GM21825 (cell line): ENCODE results near the gene ZNF526.
A peak's percentile ranks its signal among the peaks of the same experiment; 100 is the strongest.
"Not testable (repeated sequence)": the region's sequence is repeated elsewhere in the genome, so short reads cannot be mapped to it uniquely, and the experiment has no call there.

Experiments used
- ATAC-seq: cut with Tn5 transposase; IDR thresholded peaks from one replicate; pipeline ENCODE4 v1.9.1; 2021; ENCODE audit warnings: mild to moderate bottlenecking, moderate library complexity; ENCODE audit not compliant: unreplicated experiment

Gene ZNF526

DNA sequence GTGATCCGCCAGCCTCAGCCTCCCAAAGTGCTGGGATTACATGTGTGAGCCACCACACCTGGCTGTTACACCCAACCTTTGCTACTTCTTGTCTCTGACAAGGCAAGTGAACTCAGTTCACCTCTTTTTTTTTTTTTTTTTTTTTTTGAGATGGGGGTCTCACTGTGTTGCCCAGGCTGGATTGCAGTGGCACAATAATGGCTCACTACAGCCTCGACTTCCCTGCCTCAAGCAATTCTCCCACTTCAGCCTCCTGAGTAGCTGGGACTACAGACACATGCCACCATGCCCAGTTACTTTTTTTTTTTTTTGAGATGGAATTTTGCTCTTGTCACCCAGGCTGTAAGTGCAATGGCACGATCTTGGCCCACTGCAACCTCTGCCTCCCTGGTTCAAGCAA, 37.7 kb downstream of the ZNF526 start:
- ATAC-seq, result not testable (repeated sequence)

DNA sequence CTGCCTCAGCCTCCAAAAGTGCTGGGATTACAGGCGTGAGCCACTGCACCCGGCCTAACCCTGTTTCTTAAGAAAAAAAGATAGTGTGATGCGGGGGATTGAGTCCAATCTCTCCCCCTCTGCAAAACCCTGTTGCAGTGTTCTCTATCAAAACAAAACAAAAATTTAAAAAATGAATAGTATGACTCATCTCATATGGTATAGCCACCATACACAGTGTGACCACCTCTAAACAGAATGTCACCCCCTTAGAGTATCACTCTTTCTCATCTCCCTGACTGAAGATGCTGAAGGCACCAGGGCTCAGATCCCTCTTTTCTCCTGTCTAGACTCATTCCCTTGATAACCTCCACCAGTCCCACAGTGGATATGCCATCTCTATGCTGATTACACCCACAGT, 41.7 kb downstream of the ZNF526 start:
- ATAC-seq, result no peak

DNA sequence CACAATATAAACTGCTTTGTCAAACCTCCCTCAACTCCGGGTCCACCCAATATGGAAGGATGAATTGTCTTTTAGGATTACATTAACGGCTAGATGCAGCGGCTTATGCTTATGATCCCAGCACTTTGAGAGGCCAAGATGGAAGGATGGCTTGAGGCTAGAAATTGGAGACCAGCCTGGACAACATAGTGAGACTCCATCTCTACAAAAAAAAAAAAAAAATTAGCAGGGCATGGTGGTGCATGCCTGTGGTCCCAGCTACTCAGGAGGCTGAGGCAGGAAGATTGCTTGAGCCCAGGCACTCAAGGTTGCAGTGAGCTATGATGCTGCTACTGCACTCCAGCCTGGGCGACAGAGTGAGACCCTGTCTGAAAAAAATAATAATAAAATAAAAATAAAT, 46.0 kb downstream of the ZNF526 start:
- ATAC-seq, result not testable (repeated sequence)

DNA sequence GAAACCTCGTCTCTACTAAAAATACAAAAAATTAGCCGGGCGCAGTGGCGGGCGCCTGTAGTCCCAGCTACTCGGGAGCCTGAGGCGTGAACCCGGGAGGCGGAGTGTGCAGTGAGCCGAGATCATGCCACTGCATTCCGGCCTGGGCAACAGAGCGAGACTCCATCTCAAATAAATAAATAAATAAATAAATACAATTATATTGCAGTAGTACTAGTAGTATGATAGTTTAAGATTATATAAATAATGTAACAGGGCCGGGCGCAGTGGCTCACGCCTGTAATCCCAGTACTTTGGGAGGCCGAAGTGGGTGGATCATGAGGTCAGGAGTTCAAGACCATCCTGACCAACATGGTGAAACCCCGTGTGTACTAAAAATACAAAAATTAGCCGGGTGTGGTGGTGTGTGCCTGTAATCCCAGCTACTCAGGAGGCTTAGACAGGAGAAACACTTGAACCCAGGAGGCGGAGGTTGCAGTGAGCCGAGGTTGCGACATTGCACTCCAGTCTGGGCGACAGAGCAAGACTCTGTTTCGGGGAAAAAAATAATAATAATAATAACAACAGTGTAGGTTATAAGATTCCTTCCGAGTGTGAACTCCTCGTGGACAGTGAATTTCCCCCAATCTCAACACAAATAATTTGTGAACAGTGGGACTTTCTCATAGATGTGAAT, 47.0 kb downstream of the ZNF526 start:
- not testable (repeated sequence) for ATAC-seq

DNA sequence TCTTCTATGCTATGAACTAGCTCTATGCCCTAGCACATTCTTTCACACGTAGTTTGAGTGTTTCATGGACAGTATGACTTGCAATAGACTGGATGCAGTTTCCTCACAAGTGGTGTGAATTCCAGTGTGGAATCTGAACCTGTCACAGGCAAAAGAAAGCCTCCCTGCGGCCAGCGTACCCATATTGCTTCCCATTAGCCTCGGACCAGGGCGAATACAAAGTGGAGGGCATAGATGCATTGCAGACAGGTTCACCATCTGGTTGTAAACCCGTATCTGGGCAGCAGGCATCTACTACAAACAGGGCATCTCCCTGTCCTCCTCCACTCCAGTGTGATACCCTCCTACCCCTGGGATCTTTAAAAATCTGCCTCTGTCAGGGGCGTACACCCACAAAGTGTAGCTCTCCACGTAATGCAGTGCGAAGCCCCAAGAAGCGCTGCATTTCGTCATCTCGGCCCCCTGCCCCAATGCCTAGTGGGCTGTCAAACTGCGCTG, 47.6 kb downstream of the ZNF526 start:
- no peak for ATAC-seq

DNA sequence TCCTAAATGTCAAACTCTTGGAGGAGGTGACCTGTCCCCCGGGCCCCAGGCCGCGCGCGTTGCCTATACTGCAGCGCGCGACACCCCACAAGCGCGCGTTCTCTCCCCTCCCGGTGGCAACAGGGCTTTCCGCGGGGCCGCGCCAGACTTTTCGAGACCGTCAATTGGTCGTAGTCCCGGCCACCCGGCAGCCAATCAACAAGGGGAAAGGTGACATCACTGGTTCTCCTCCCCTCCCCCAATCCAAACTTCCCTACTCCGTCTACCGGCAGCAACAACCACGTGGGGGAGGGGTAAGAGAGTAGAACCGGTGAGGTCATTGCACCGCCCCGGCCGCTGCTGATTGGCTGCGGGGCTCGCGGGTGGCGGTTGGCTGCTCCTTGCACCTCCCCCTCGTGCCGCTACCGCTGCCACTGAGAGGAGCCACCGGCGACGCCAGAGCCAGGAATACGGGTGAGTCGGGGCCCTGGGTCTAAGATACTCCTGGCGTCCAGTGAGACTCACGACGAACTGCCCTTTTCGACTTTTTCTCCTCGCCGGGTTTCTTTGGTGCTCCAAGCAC, 48.1 kb downstream of the ZNF526 start:
- peak; percentile 54 for ATAC-seq

DNA sequence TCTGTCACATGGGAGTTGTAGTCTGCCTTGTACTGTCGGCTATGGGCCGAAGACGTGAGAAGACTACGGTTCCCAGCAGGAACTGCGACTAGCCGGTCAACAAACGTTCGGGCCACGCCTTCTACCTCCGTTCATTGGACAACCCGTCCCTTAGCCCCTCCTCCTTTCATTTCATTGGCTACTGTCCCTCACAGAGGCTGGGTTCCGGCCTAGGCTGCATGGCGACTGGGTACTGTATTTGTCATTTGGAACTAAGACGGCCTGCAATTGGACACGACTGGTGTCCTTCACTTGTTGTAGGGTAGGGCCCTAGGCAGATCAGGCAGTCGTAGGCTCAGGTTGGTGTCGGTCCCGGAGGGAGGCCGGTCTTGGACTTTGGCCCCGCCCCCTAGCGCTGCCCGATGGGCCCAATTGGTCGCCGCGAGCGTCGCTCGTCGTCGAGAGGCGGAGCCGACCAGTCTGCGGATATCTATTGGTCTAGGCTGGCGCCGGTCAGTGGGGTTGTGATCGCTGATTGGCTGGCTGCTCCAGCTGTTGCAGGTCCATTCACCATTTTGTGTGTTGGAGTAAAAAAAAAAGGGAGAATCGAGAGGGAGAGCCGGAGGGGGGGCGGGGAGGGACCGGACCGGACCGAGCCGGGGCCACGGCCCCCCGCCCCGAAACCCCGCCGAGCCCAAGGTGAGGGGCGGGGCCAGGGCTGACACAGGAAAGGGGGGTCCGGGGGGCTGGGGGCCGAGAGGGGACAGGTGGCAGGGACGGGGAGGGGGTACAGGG, 48.8 kb downstream of the ZNF526 start, which contains the start of gene CIC:
Gene CIC (plus strand): TSS at position 549 of the 774 bp plus-strand sequence. CDS start 2,532 bp downstream, outside the sequence.
- peak; percentile 76 for ATAC-seq

DNA sequence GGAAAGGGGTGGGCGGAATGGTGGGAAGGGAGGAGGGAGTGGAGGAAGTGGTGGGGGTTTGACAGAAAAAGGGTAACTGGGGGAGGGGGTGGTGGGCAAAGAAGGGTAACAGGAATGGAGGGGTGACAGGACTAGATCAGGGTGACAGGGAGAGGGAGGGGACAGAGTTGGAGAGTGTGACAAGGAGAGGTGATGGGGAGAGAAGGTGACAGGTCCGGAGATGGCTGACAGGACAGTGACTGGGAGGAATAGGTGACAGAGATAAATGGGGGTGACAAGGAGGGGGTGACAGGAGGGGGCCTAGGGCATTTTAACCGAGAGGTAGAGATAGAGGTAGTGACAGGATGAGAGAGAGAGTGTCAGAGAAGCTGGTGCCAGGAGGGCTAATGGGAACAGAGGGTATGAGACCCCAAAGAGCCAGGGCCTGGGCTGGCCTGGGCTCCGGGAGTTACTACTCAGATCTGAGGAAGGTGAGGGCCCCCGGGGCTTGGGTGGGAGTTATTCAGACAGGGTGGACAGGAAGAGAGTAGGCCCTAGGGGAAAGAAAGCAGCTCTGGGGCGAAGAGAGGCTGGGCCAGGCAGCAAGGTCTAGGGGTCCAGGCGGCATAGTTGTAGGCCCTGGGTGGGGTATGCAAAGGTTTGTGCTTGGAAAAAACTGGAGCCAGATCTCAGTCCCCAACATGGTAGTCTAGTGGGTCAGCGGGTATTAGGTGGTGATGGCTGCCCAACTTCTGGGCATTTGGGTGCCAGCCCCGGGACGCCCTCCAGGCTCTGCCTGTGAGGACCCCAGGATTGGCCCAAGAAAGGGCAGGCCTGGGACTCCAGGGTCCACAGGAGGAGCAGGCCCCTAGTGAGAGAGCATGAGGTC, 49.6 kb downstream of the ZNF526 start:
- ATAC-seq, result no peak

DNA sequence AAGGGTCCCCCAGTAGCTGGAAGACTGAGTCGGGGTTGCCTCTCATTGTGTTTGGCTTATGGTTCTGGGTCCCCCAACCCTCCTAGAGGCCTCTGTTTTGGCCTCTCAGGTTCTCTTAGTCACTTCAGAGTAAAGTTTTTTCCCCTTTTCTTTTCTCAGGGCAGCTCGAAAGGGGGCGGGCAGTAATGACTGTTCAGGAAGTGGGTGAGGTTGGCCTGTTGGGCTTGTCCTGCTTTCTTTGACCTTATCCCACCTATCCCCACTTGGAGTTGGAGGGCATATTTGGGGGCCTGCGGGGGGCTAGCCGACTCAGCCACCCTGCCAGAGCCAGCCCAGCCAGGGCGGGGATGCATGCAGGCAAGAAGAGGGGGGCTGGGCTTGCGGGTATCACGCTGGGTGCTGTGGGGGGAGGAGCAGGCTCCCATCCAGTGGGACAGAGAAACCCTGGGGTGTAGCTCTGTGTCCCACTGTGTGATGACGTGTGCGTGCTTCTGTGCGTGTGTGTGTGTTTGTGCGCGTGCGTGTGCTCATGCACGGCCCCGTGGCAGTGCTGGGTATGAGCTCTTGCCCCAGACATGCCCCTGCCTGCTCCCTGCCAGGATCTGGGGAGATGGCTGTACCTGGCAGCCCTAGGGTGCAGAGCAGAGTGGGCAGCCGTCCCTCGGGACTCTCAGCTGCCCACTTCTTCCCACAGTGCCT, 50.4 kb downstream of the ZNF526 start:
- no peak for ATAC-seq

DNA sequence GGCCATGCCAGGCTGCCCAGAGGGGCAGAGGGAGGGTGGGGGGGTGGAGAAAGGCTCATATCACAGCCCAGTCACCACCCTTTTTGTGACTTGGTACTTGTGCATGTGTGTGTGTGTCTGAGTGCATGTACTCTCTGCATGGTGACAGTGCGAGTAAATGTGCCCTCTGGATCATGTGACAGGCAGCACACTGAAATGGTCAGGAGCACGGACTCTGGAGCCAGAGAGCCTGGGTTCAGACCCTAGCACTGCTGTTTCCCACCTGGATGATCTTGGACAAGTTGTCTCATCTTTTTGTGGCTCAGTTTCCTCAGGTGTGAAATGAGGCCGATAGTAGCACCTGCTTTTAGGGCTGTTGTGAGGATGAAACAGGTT, 50.9 kb downstream of the ZNF526 start:
- no peak for ATAC-seq

DNA sequence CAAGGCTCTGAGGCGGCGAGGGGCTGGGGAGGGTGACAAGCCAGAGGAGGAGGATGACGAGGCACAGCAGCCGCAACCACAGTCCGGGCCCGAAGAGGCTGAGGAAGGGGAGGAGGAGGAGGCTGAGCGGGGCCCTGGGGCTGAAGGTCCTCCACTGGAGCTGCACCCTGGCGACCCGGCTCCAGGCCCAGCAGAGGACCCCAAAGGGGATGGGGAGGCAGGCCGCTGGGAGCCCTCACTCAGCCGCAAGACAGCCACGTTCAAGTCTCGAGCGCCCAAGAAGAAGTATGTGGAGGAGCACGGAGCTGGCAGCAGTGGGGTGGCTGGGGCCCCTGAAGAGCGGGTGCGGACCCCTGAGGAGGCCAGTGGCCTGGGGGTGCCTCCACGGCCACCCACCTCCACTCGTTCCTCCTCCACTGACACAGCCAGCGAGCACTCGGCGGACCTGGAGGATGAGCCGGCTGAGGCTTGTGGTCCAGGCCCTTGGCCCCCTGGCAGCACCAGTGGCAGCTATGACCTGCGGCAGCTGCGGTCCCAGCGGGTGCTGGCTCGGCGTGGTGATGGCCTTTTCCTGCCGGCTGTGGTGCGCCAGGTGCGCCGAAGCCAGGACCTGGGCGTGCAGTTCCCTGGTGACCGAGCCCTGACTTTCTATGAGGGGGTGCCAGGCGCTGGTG, 51.9 kb downstream of the ZNF526 start:
- no peak for ATAC-seq

DNA sequence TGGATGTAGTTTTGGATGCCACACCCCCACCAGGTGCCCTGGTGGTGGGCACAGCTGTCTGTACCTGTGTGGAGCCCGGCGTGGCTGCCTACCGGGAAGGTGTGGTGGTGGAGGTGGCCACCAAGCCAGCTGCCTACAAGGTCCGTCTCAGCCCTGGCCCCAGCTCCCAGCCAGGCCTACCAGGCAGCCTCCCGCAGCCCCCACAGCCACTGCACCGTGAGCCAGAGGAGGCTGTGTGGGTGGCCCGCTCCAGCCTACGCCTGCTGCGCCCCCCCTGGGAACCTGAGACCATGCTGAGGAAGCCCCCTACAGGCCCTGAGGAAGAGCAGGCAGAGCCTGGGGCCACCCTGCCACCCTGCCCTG, 52.4 kb downstream of the ZNF526 start:
- ATAC-seq, result no peak

DNA sequence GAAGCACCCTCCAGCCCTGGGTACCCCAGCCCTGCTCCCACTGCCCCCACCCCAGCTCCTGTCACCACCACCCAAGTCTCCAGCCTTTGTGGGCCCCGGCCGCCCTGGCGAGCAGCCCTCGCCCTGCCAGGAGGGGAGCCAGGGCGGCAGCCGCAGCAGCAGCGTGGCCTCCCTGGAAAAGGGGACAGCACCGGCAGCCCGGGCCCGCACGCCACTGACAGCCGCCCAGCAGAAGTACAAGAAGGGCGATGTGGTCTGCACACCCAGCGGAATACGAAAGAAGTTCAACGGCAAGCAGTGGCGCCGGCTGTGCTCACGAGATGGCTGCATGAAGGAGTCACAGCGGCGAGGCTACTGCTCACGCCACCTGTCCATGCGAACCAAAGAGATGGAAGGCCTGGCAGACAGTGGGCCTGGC, 52.9 kb downstream of the ZNF526 start:
- ATAC-seq, result no peak

DNA sequence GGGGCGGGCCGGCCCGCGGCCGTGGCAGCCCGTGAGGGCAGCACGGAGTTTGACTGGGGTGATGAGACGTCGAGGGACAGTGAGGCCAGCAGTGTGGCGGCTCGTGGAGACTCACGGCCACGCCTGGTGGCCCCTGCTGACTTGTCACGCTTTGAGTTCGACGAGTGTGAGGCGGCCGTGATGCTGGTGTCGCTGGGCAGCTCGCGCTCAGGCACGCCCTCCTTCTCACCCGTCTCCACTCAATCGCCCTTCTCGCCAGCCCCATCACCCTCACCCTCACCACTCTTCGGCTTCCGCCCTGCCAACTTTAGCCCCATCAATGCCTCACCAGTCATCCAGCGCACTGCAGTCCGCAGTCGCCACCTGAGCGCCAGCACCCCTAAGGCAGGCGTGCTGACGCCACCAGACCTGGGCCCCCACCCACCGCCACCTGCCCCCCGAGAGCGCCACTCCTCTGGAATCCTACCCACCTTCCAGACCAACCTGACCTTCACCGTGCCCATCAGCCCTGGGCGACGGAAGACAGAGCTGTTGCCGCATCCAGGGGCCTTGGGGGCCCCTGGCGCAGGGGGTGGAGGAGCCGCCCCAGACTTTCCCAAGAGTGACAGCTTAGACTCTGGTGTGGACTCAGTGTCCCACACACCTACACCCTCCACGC, 53.4 kb downstream of the ZNF526 start:
- ATAC-seq, result no peak

DNA sequence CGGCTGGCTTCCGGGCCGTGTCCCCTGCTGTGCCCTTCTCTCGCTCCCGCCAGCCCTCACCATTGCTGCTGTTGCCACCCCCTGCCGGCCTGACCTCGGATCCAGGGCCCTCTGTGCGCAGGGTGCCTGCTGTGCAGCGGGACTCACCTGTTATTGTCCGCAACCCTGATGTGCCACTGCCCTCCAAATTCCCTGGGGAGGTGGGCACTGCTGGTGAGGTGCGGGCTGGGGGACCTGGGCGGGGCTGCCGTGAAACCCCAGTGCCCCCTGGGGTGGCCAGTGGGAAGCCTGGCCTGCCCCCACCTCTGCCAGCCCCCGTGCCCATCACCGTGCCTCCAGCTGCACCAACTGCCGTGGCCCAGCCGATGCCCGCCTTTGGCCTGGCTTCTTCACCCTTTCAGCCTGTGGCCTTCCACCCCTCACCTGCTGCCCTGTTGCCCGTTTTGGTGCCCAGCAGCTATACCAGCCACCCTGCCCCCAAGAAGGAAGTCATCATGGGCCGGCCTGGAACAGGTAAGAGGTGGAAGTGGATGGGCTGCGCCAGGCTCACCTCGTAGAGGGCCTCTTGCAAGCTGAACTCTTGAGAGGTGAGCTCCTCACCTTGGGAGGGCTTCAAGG, 54.1 kb downstream of the ZNF526 start:
- ATAC-seq, result no peak

DNA sequence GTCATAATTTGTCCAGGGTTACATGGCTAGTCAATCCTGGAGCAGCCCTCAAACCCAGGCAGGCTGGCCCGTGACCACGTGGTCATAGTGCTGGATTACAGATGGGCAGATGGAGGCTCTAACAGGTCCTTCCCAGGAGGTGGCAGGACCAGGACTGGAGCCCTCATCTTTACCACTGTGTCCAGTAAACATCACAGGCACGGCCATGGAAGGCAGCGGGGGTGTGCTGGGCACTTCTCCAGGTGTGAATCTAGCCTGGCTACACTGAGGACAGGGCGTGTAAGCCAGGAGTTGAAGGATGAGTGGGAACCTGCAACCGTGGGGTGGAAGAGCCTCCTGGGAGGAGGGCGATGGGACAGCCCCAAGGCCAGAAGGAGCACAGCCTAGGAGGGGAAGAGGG, 55.0 kb downstream of the ZNF526 start:
- ATAC-seq, result no peak

DNA sequence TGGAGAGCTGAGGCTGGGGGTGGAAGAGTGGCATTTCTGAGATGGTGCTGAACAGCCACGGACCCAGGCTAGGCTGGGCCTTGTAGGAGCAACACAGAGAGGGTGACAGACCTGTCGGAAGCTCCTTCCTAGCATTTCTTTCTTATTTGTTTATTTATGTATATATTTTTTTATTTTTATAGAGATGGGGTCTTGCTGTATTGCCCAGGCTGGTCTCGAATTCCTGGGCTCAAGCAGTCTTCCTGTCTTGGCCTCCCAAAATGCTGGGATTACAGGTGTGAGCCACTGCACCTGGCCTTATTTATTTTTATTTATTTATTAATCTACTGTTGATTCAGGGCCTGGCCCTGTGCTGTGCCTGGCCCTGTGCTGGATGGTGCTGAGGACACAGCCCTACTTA, 55.4 kb downstream of the ZNF526 start:
- no peak for ATAC-seq

DNA sequence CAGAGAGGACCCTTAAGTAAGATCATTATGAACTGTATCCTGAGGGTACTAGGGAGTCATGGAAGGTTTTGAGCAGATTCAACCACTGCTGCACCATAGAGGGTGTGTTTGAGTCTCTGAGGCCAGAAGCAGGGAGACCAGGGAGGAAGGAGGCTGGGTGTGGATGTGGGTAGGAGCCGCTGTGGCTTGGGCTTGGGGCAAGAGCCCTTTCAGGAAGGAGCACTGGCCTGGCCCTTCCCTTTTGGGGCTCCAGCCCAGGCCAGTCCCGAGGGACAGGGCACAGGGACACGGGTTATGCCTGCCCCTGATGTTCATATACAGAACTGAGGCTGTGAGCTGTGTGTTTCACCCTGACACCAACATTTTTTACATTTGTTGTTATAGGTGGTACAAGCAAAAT, 56.2 kb downstream of the ZNF526 start:
- no peak for ATAC-seq

DNA sequence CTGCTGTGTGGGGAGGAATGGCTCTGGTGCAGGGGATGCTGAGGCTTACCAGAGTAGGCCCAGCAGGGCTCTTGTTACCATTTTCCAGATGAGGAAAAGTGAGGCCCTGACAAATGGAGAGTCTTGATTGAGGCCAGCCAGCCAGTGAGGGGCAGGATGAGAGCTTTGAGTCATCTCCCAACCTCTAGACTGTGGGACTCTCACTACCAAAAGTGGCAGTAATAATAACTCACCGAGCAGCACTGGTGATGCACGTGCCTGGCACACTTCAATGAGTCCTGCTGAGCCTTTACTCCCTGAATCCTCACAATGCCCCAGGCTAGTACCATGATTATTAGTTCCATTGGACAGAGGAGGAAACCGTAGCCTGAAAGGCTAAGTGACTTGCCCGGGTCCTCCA, 56.7 kb downstream of the ZNF526 start:
- no peak for ATAC-seq
